ENCODE results near the gene ZFC3H1. TPM values are rescaled to one million over a fixed set of nuclear protein-coding genes. Genes with fewer than 3 reads are reported as not detected.

Gene ZFC3H1
- total and polyA plus RNA-seq, 2 of the 8 experiments (the other 6 are each of a cell fraction or from before 2014, with no cell fraction given): 20.0 to 32.4 TPM

DNA sequence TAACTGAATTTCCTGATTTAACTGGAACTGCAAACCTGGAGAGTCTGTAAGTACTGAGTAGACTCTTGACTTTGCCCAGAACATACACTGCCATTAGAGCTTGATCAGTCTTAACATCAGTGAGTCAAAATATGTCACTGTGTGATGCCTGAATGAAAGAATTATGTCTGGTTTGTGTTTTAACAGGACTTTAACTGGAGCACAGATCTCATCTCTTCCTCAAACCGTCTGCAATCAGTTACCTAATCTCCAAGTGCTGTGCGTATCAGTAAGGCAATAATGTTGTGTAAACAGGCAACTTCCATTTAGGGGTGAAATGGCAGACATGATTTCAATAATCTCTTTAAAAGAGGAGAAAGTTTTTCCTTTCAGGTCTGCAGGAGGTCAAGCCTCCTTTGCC lies 97.0 kb downstream of the ZFC3H1 start:
- CTCF ChIA-PET (ENCODE audit: partially characterized antibody): interaction anchor here (1.2 to 1.3 kb wide), 2 partner anchors 151 to 181 kb away, joined by 3 to 5 read pairs; no protein-coding TSS in a partner anchor

More for the DNA sequence above, 97.0 kb downstream of the ZFC3H1 start:
- POLR2A ChIA-PET (ENCODE audit: partially characterized antibody): no interaction called here
- Histone ChIP-seq H2AK5ac (ENCODE audit: low read depth, low read length) (no peak overlapping the region), H2BK15ac (ENCODE audit: low read length) (no peak overlapping the region), H3K9ac (replicated peaks in 1 of 4; ENCODE audit: extremely low read depth in 1 of 4, low read depth in 3 of 4, low read length in 3 of 4) (no peak overlapping the region), H4K20me1 (replicated peaks in 1 of 2; ENCODE audit: control insufficient read depth in 1 of 2, insufficient read depth in 2 of 2, low read length in 2 of 2) (no peaks in the 10 kb centered on the region), H2BK12ac (ENCODE audit: low read depth, low read length) (no peak overlapping the region), H3K27ac (ENCODE audit: low read depth, low read length) (no peak overlapping the region), H3K9me3 (ENCODE audit: insufficient read depth in 2 of 2, low read depth in 1 of 2, low read length in 1 of 2) (no peaks in the 10 kb centered on the region), H4K5ac (ENCODE audit: insufficient read length, low read depth, low read length) (no peak overlapping the region), H4K8ac (ENCODE audit: extremely low read depth, insufficient read depth, low read length) (no peak overlapping the region), H2BK20ac (ENCODE audit: low read length) (no peak overlapping the region), H3K18ac (ENCODE audit: extremely low read depth, low read length) (no peak overlapping the region), H3K79me2 (ENCODE audit: control insufficient read depth in 1 of 2, insufficient read depth in 2 of 2, low read length in 2 of 2) (no peaks in the 10 kb centered on the region), H3K23ac (ENCODE audit: insufficient read length) (no peak overlapping the region), H3K14ac (ENCODE audit: insufficient read length) (no peak overlapping the region), H3K4me2 (ENCODE audit: insufficient read depth in 1 of 2, low read depth in 2 of 2, low read length in 2 of 2) (no peak overlapping the region), H3K79me1 (ENCODE audit: low read depth, low read length) (no peaks in the 10 kb centered on the region), H3K27me3 (replicated peaks in 1 of 4; ENCODE audit: control insufficient read depth in 3 of 4, extremely low read depth in 1 of 4, insufficient read depth in 3 of 4, low read length in 3 of 4) (no peaks in the 10 kb centered on the region; a peak in 1 of 7 replicates), H3K4ac (replicated peaks; ENCODE audit: insufficient read length, low read depth, low read length) (no peak overlapping the region), H4K91ac (replicated peaks; ENCODE audit: insufficient read length, low read length) (no peak overlapping the region), H3K23me2 (ENCODE audit: low read depth, low read length) (no peaks in the 10 kb centered on the region), H3K4me3 (ENCODE audit: extremely low read depth in 1 of 4, insufficient read depth in 2 of 4, low read depth in 3 of 4, low read length in 4 of 4) (no peak overlapping the region), H3K4me1 (replicated peaks in 1 of 4; ENCODE audit: control insufficient read depth in 3 of 4, insufficient read depth in 4 of 4, low read length in 3 of 4) (peaks cover 0 to 2% (median 0%) of the 10 kb centered on the region in 4 experiments; a peak in 2 of 7 replicates), H3K36me3 (ENCODE audit: control insufficient read depth in 2 of 4, insufficient read depth in 4 of 4, low read length in 3 of 4) (no peaks in the 10 kb centered on the region), H2BK120ac (replicated peaks; ENCODE audit: low read depth, low read length) (no peak overlapping the region), H2AFZ (ENCODE audit: low read length) (peak overlapping the region; percentile 81; the same call in 1 of the 2 replicates), H3K56ac (replicated peaks; ENCODE audit: insufficient read length, low read depth, low read length) (no peak overlapping the region), H2BK5ac (ENCODE audit: low read depth, low read length) (no peak overlapping the region)
- TF ChIP-seq CTCF (IDR thresholded peaks at IDR 0.05; ENCODE audit: control extremely low read depth in 1 of 3, insufficient read depth in 1 of 3, low read depth in 1 of 3, low read length in 3 of 3) (no peak), CEBPB (IDR thresholded peaks at IDR 0.05; ENCODE audit: low read depth, low read length) (no peak), MAFK (IDR thresholded peaks at IDR 0.05; ENCODE audit: low read depth, low read length) (no peak), SP2 (IDR thresholded peaks at IDR 0.05; ENCODE audit: low read length) (no peak), TAF1 (IDR thresholded peaks at IDR 0.05; ENCODE audit: low read depth, low read length) (no peak), ASH2L (IDR thresholded peaks at IDR 0.05; ENCODE audit: low read length) (no peak), TCF12 (IDR thresholded peaks at IDR 0.05; ENCODE audit: low read depth, low read length) (no peak), SIX5 (IDR thresholded peaks at IDR 0.05; ENCODE audit: low read depth, low read length) (no peak), KDM5A (IDR thresholded peaks at IDR 0.05; ENCODE audit: low read length) (no peak)
- TF ChIP-seq, protein P1, sequence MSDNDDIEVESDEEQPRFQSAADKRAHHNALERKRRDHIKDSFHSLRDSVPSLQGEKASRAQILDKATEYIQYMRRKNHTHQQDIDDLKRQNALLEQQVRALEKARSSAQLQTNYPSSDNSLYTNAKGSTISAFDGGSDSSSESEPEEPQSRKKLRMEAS (IDR thresholded peaks at IDR 0.05): no peak
- 96% methylated on average over 2 of the region's 2 CpGs; no CpG with 5 or more reads in 1 of the 2 experiments for WGBS, 2 experiments (ENCODE audit: extremely low coverage in 1 of 2, insufficient coverage in 1 of 2, insufficient read length in 1 of 2, insufficient replicate concordance in 2 of 2, low coverage in 1 of 2, low lambda C conversion rate in 2 of 2, missing lambda C conversion rate in 1 of 2)
- DNase-seq (ENCODE audit: low read depth in 1 of 2, low spot score in 2 of 2): no peak
- FAIRE-seq: no peak

All from H1 (cell line).